ENCODE measurements around the gene YBX2.

The YBX2 gene

DNA sequence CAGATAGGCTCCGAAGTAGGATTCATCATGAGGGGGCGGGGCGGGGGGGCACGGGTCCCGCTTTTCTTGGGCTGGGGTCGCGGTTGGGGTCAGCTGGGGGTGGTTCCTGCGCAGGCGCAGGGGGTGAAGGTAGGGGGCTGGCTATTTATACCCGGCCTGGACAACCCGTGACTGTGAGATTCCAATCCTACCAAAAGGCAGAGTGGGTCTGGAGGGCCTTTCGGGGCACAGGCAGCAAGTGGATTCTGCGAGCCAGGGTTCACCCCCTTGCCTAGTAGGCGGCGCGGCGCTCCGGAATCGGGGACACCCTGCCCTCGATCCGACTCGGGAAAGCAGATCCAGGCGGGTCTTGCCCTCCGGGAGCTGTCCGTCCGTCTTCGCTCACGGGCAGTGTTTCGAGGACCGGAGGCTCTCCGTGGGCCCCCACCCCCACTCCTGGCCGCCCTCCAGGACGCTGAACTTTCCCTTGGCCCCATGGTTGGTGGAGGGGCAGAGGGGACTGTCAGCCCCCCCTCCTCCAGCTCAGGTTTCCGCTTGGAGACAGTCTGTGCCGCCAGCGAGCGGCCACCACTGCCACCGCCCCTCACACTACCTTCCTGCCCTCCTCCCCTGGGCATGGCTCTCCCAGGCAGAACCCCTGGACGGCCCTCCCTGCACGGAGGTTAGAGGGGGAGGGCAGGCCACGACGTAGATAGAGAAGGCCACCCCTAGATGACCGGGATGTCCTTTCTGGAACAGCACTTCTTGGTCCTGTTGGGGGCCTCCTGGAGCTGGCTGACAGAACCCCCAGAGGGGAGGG, 12.3 kb downstream of the YBX2 start:
- TF ChIP-seq POLR2A (IDR thresholded peaks at IDR 0.05; ENCODE audit: low read length) (no peak), GATA1 (IDR thresholded peaks at IDR 0.05; ENCODE audit: low read depth, low read length) (no peak)
- peak; percentile 74 to 81 for DNase-seq

DNA sequence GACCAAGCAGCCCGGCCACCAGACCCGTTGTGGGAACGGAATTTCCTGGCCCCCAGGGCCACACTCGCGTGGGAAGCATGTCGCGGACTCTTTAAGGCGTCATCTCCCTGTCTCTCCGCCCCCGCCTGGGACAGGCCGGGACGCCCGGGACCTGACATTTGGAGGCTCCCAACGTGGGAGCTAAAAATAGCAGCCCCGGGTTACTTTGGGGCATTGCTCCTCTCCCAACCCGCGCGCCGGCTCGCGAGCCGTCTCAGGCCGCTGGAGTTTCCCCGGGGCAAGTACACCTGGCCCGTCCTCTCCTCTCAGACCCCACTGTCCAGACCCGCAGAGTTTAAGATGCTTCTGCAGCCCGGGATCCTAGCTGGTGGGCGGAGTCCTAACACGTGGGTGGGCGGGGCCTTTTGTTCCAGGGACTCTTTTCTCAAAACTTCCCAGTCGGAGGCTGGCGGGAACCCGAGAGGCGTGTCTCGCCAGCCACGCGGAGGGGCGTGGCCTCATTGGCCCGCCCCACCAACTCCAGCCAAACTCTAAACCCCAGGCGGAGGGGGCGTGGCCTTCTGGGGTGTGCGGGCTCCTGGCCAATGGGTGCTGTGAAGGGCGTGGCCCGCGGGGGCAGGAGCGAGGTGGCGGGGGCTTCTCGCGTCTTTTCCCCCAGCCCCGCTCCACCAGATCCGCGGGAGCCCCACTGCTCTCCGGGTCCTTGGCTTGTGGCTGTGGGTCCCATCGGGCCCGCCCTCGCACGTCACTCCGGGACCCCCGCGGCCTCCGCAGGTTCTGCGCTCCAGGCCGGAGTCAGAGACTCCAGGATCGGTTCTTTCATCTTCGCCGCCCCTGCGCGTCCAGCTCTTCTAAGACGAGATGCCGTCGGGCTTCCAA, 13.1 kb downstream of the YBX2 start, which contains the start of gene SLC2A4:
Gene SLC2A4 (plus strand): TSS at position 645 of the 879 bp plus-strand sequence. CDS start 217 bp downstream, at position 862.
- DNase-seq, result peak; percentile 96 to 98
- TF ChIP-seq GATA1 (IDR thresholded peaks at IDR 0.05; ENCODE audit: low read depth, low read length) (no peak), POLR2A (IDR thresholded peaks at IDR 0.05; ENCODE audit: low read length) (peak; percentile 71)

DNA sequence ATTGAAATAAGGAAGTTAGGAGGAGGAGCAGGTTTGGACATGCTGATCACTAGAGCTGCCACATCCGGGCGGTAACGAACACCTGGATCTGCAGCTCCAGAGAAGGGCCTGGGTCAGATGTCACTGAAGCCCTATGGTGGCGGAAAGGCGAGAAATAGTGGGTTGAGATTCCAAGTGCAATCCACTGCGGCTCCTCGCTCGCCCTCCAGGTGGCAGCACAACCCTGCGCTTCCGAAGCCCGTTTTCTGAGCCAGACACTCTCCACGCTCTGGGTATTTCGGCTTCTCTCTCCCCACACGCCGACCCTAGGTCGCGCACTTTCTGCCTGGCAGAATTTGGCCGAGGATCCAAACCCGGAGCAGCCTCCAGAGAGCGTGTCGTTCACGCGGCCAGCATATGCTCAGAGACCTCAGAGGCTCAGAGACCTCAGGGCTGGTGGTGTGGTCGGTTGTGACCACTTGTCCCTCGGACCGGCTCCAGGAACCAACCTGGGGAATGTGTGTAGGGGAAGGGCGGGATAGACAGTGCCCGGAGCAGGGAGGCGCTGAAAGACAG, 13.8 kb downstream of the YBX2 start:
- peak; percentile 92 to 94 for DNase-seq
- TF ChIP-seq GATA1 (IDR thresholded peaks at IDR 0.05; ENCODE audit: low read depth, low read length), result no peak
- TF ChIP-seq POLR2A (IDR thresholded peaks at IDR 0.05; ENCODE audit: low read length), result no peak

DNA sequence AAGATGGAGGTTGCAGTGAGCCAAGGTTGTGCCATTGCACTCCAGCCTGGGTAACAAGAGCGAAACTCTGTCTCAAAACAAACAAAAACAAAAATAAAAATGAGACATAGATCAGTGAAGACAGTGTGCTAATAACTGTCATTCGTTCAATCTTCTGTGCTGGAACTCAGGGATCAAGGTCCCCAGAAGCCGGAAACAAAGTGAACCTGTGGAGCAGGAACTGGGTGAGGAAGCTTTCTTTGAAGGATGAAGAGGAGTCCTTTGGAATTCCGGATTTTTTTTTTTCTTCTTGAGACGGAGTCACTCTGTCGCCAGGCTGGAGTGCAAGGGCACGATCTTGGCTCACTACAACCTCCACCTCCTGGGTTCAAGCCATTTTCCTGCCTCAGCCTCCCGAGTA, 15.0 kb downstream of the YBX2 start:
- TF ChIP-seq GATA1 (IDR thresholded peaks at IDR 0.05; ENCODE audit: low read depth, low read length) (no peak), POLR2A (IDR thresholded peaks at IDR 0.05; ENCODE audit: low read length) (no peak)
- DNase-seq, result no peak

DNA sequence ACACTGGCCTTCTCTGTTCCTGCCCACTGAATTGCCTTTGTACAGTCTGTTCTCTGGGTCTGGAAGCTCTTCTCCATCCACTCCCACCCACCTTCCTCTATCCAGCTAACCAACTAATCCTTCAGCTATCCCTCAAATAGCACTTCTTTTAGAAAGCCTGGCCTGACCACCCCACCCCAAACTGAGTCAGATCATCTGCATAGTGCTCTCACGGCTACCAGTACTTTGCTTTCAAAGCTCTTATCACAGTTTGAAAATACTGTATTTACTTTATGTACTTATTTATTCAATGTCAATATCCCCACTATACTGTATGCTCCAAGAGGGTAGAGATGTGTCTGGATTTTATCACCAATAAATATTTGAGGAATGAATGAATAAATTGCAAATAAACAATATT, 27.7 kb downstream of the YBX2 start:
- TF ChIP-seq GATA1 (IDR thresholded peaks at IDR 0.05; ENCODE audit: low read depth, low read length) (no peak), POLR2A (IDR thresholded peaks at IDR 0.05; ENCODE audit: low read length) (no peak)
- no peak for DNase-seq

DNA sequence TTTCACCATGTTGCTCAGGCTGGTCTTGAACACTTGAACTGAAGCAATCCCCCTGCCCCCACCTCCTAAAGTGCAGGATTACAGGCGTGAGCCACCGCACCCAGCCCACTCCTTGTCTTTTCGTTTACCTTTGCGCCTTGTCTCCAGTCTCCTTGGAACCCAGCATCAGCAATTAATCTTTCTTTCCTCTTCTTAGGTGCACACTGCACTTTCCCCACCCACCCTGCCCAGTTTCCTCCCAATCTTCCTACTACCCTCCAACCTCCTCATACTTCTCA, 30.7 kb downstream of the YBX2 start:
- DNase-seq, result no peak
- no peak for TF ChIP-seq GATA1 (IDR thresholded peaks at IDR 0.05; ENCODE audit: low read depth, low read length)

DNA sequence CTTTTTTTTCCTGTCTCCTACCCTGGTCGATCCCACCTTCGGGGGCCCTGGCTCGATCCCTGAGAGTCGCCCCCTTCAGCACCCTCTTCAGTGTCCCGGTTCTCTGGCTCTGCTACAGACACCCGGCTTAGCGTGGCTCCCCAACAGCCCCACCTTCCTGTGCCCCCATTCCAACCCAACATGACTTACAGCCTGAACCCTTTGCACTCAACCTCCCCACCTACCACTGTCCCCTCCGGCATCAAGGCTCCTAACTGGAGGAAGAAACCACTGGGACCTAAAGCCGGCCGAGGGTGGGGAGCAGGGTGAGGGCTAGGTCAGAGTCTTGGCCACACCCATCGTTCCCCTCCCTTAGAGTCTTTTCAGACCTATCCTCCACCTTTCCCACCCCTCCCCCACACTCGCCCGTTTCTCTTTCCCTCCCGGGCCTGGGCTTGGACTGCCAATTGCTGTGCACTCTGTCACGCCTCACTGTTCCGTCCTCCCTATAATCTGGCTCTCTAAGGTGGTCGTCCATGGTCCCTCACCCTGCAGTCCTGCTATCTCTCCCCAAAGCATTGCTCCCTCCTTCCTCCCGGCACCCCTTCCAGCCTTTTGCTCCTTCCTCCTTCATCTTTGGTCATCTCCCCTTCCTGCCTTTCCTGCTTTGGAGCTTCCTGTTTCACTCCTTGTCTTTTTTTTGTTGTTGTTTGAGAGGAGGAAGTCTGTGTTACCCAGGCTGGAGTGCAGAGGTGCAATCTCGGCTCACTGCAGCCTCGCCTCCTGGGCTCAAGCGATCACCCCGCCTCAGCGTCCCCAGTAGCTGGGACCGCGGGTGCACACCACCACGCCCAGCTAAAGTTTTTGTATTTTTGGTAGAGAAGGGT, 31.3 kb downstream of the YBX2 start:
- no peak for TF ChIP-seq POLR2A (IDR thresholded peaks at IDR 0.05; ENCODE audit: low read length)
- no peak for TF ChIP-seq GATA1 (IDR thresholded peaks at IDR 0.05; ENCODE audit: low read depth, low read length)
- DNase-seq, result peak in 1 of 2 experiments; percentile 46

DNA sequence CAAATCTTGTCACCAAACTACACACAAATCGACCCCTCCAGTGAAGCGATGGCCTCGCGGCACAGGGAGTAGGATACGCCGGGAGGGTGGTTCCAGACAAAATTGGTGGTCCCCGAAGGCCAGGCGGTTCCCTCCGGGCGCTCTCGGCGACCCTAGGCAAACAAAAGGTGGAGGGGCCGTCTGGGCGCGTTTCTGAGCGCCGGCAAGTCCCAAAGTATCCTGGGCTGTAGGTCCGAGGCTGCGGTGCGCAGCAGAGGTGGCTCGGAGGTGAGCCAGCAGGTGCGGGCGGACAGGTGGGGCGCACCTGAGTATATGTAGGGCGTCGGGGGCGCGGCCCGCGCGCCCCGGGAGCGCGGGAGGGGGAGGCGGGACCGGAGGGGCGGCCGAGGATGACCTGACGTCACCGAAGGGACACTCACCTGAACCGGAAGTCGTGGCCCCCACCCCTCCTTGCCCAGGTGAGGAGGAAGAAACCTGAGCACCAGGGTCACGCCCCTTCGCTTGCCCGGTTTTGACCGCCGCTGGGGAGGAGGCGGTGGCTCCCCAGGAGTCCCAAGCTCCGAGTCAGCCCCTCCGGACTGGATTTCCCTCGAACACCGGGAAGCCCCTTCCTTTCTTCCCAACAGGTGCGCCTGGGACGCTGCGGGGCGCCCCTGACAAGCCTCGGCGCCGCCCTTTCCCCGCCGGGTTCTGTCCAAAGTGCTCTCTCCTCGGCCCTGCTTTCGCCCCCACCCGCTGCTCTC, 32.1 kb downstream of the YBX2 start, which contains the start of gene CLDN7:
Gene CLDN7 (minus strand): TSS at position 287 of the 743 bp plus-strand sequence. CDS start 435 bp downstream, outside the sequence.
- TF ChIP-seq POLR2A (IDR thresholded peaks at IDR 0.05; ENCODE audit: low read length), result no peak
- TF ChIP-seq GATA1 (IDR thresholded peaks at IDR 0.05; ENCODE audit: low read depth, low read length), result no peak
- no peak for DNase-seq

DNA sequence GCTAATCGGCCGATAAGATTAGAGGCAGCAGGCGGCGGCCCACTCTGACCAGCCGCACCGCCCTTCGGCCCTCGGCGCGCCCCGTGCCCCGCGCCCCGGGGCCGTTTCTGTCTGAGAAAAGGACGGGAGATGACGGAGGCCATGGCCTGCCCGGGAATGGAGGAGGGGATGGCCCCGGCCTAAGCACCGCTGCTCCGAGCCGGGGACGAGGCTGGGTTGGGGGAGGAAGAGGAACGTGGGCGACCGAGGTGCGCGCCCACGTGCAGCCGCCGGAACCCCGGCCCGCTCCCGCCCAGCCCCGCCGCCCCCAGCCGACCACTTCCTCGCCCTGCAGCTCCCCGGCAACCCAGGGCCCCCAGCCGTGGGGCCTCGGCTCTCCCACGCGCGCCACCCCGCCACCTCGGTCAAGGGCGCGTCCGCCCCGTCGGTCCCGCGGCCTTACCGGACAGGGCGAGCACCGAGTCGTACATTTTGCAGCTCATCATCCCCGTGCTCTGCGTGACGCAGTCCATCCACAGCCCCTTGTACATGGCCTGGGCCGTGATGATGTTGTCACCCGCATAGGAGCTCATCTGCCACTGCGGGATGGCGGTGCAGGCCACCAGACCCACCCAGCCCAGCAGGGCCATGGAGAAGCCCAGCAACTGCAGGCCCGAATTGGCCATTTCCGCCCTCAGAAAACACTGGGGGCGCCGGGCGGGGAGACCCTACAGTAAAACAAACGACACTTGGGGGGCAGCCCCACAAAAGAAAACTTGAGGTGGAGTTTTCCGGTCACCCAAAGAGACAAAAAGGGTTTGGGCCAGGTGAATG, 32.9 kb downstream of the YBX2 start:
- DNase-seq, result peak; percentile 57 to 59
- TF ChIP-seq POLR2A (IDR thresholded peaks at IDR 0.05; ENCODE audit: low read length) (no peak), GATA1 (IDR thresholded peaks at IDR 0.05; ENCODE audit: low read depth, low read length) (no peak)

DNA sequence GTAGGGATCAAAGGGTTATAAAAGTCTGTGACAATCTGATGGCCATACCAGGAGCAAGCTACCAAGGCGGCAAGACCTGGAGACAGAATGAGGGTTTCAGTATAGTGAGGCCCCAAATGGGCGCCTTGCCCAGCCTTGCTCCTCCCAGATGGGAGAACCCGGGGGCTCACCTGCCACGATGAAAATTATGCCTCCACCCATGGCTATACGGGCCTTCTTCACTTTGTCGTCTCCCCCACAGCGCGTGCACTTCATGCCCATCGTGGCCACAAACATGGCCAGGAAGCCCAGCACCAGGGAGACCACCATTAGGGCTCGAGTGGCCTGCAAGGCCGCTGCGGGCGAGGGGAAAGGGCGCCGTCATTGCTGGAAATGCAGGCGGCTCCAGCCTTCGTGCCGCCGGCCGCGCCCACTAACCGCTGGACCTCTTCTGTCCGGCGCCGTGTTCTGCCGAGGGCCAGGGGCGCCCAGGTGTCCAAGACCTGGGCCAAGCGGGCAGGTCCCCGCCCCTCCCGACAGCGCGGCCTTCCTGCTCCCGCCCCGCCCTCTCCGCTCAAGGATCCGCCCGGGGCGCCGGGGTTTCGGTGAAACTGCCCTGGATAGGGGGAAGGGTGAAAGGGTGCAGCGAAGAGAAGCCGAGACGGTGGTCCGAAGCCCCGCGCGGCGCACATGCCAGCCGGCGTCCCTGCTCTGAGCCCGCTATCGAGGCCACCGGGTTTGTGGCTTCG, 33.6 kb downstream of the YBX2 start:
- no peak for TF ChIP-seq GATA1 (IDR thresholded peaks at IDR 0.05; ENCODE audit: low read depth, low read length)
- peak; percentile 24 for TF ChIP-seq POLR2A (IDR thresholded peaks at IDR 0.05; ENCODE audit: low read length)
- DNase-seq, result peak; percentile 75 to 88

DNA sequence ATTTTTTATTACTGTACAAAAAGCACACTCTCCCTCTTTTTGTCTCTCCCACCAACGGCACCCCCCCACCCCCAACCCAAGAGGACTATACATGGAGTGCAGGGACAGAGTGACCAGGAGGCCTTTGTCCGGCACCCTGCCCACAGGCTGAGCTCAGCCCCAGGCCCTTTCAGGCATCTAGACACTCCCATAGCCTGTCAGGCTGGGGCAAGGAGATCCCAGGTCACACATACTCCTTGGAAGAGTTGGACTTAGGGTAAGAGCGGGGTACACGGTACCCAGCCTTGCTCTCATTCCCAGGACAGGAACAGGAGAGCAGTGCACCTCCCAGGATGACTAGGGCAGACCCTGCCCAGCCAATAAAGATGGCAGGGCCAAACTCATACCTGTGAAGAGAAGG, 34.3 kb downstream of the YBX2 start:
- DNase-seq, result no peak
- TF ChIP-seq GATA1 (IDR thresholded peaks at IDR 0.05; ENCODE audit: low read depth, low read length) (no peak), POLR2A (IDR thresholded peaks at IDR 0.05; ENCODE audit: low read length) (no peak)
